B cell (primary cell): Measurements from ENCODE around the gene RAB11FIP5. TPM values are rescaled to one million over a fixed set of nuclear protein-coding genes. Genes with fewer than 3 reads are reported as not detected.

Source experiments
- ATAC-seq: fragments of 200-7000 bp; cut with Tn5 transposase; one replicate; pipeline ENCODE4 v1.10.0; 2021; ENCODE audit warnings: low read depth, mild to moderate bottlenecking, moderate number of reproducible peaks, moderate library complexity
- CTCF ChIA-PET: fragments of 350-600 bp; sonication (Branson Sonifier 250); formaldehyde crosslinking; loops from one replicate; lab custom pipeline; 2021; ENCODE audit warnings: antibody characterized with exemption, inconsistent platforms; lab: Charles Lee
- POLR2A ChIA-PET: fragments of 350-600 bp; sonication (Branson Sonifier 250); formaldehyde crosslinking; loops from one replicate; lab custom pipeline; 2021; ENCODE audit warnings: antibody characterized with exemption; lab: Charles Lee
- DNase-seq: peaks from one replicate; pipeline ENCODE4 v3.0.0; 2013
- H2AFZ ChIP-seq: 2 replicates; pipeline ENCODE4 v1.6.1; 2012; ENCODE audit warnings: mild to moderate bottlenecking, low read depth, low read length; ENCODE audit not compliant: insufficient read depth, poor library complexity, severe bottlenecking
- H3K27ac ChIP-seq, 2 donors: 1 replicate in 1 of 2; 2 replicates in 1 of 2; pipeline ENCODE4 v1.5.1; 2012 to 2013; ENCODE audit warnings: low read length in 2 of 2, mild to moderate bottlenecking in 2 of 2, moderate library complexity in 1 of 2
- H3K27me3 ChIP-seq, 4 experiments: fragments of 200-600 bp in 1 of 4; sonication (generic) in 1 of 4; replicated peaks in 1 of 4; 1 replicate in 2 of 4; 2 replicates in 2 of 4; pipeline versions ENCODE4 v1.6.1 to v1.7.0; 2013 to 2016; ENCODE audit warnings: low read length in 3 of 4, mild to moderate bottlenecking in 2 of 4, mixed read lengths in 1 of 4, moderate library complexity in 1 of 4; ENCODE audit not compliant: insufficient read depth in 4 of 4, control insufficient read depth in 3 of 4; ENCODE audit errors: control extremely low read depth in 1 of 4
- H3K36me3 ChIP-seq, 2 experiments: replicated peaks in 1 of 2; 1 replicate in 1 of 2; 2 replicates in 1 of 2; pipeline versions ENCODE4 v1.6.1 to v1.7.1; 2013; ENCODE audit warnings: low read length in 1 of 2; ENCODE audit not compliant: insufficient read depth in 2 of 2, control insufficient read depth in 1 of 2; ENCODE audit errors: control extremely low read depth in 1 of 2, extremely low read depth in 1 of 2
- H3K4me1 ChIP-seq, 2 donors: fragments of 200-600 bp in 1 of 2; sonication (generic) in 1 of 2; 1 replicate in 1 of 2; 2 replicates in 1 of 2; pipeline versions ENCODE4 v1.5.1 to v1.6.1; 2013 to 2017; ENCODE audit warnings: low read length in 2 of 2; ENCODE audit not compliant: control insufficient read depth in 2 of 2, insufficient read depth in 2 of 2
- H3K4me2 ChIP-seq: replicated peaks from 2 replicates; pipeline ENCODE3; 2012; ENCODE audit warnings: mild to moderate bottlenecking, low read depth, low read length; ENCODE audit not compliant: poor library complexity, severe bottlenecking
- H3K4me3 ChIP-seq, 5 experiments: fragments of 200-600 bp in 1 of 5; sonication (generic) in 1 of 5; 1 replicate in 3 of 5; 2 replicates in 2 of 5; pipeline versions ENCODE4 v1.5.1 to v1.7.0; 2011 to 2016; ENCODE audit warnings: low read length in 4 of 5, mild to moderate bottlenecking in 4 of 5, low read depth in 2 of 5, control low read depth in 1 of 5, moderate library complexity in 1 of 5; ENCODE audit not compliant: insufficient read depth in 1 of 5; ENCODE audit errors: control extremely low read depth in 1 of 5, extremely low read depth in 1 of 5
- H3K79me2 ChIP-seq: fragments of 200-600 bp; sonication (generic); one replicate; pipeline ENCODE4 v1.6.0; 2016; ENCODE audit warnings: low read length; ENCODE audit not compliant: control insufficient read depth, insufficient read depth
- H3K9ac ChIP-seq: fragments of 200-600 bp; sonication (generic); 2 replicates; pipeline ENCODE4 v1.6.1; 2017; ENCODE audit warnings: mild to moderate bottlenecking, low read length, moderate library complexity
- H3K9me3 ChIP-seq, 3 donors: one replicate each; pipeline versions ENCODE4 v1.6.1 to v1.7.1; 2013; ENCODE audit warnings: low read length in 2 of 3; ENCODE audit not compliant: control insufficient read depth in 2 of 3, insufficient read depth in 1 of 3; ENCODE audit errors: control extremely low read depth in 1 of 3
- H4K20me1 ChIP-seq: 2 replicates; pipeline ENCODE4 v1.6.0; 2012; ENCODE audit warnings: mild to moderate bottlenecking, low read length; ENCODE audit not compliant: insufficient read depth, control insufficient read depth, poor library complexity, severe bottlenecking
- H3K27ac Mint-ChIP-seq: one replicate; pipeline ENCODE4 v1.8.0; 2021; ENCODE audit warnings: mixed read lengths
- H3K27me3 Mint-ChIP-seq: one replicate; pipeline ENCODE4 v1.8.0; 2021; ENCODE audit warnings: mixed read lengths
- H3K4me1 Mint-ChIP-seq: one replicate; pipeline ENCODE4 v1.8.0; 2021; ENCODE audit warnings: mixed read lengths
- H3K4me3 Mint-ChIP-seq: one replicate; pipeline ENCODE4 v1.8.0; 2021; ENCODE audit warnings: mixed read lengths
- H3K9me3 Mint-ChIP-seq: one replicate; pipeline ENCODE4 v1.8.0; 2022; ENCODE audit warnings: mixed read lengths; ENCODE audit not compliant: insufficient read depth
- EZH2 ChIP-seq: IDR thresholded peaks from 2 replicates; pipeline ENCODE4 v1.6.1; 2012; ENCODE audit warnings: borderline replicate concordance, low read depth, mild to moderate bottlenecking, moderate library complexity, low read length; ENCODE audit not compliant: insufficient read depth, poor library complexity, severe bottlenecking
- WGBS: methylation state at CpG from one replicate; pipeline ENCODE4 v1.1.5; 2013; ENCODE audit warnings: missing lambda C conversion rate; ENCODE audit not compliant: insufficient coverage; 5-methylcytosine and 5-hydroxymethylcytosine counted together
- intact Hi-C: fragments of 100-400 bp; cut with micrococcal nuclease; formaldehyde crosslinking; loops from one replicate; pipeline ENCODE4 v1.10.0; 2022
- polyA plus RNA-seq: library from polyadenylated mRNA; depleted of rRNA; stranded (reverse); fragments of >200 nt; gene quantifications from 2 replicates; pipeline ENCODE4 v1.2.3, GENCODE V29; 2012
- total RNA-seq, 2 donors: library from RNA; stranded (reverse); fragments of 120-200 nt in 1 of 2; gene quantifications; 1 replicate in 1 of 2; 2 replicates in 1 of 2; pipeline versions ENCODE4 v1.2.3 to v1.2.4, GENCODE V29; 2013 to 2022
- TF ChIP-seq, protein P1 (sequence below): fragments of 200-600 bp; IDR thresholded peaks from one replicate; pipeline ENCODE4 v1.8.0; 2022; ENCODE audit warnings: antibody characterized with exemption, mild to moderate bottlenecking

RAB11FIP5 gene
- total and polyA plus RNA-seq, 2 donors (not counting 1 experiment from before 2014, with no cell fraction given) = 1.7 to 4.6 TPM

DNA sequence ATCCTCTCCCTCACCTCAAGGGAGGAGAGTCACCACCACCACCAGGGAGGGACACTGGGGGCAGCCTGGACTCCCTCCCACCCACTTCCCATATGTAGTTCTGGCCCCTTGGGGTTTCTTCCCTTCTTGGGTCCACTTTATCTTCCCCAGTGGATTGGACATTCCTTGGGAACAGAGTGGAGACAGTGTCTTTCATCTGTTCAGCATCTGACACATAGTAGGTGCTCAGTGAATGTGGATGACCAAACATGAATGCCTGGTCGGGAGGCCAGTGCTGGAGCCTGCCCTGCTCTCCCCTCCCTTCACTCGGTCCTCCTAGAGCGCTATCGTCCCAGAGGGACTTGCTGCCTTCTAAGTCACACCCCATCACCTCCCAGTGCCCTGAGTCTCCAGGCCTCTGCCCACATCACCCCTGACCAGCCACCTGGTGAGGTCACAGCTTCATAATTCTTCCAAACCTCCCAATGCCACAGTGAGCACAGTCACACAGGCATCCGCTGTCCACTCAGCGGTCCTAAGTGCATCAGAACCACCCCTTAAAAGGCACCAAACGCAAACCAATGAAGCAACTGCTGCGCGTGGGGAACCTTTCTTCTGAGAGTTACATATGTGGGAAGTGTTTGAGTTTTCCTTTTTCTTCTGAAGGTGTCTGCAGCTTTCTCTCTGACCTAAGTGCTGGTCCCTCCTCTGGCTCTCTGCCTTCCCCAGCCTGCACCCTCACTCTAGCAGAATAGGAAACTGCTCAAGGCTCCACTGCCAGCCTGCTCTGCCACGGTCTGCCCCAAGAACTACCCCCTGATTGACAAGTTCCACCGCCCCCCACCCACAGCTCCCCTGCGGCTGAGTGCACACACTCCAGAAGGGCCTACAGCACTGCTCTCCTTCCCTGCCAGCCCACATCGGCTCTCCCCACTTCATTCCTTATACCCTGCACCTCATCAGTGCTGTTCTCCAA, 34.0 kb downstream of the RAB11FIP5 start:
- no peak for DNase-seq
- 84% methylated on average over 7 of the region's 13 CpGs for WGBS

More for the DNA sequence above, 34.0 kb downstream of the RAB11FIP5 start:
- H3K4me1 ChIP-seq = no peaks in the 10 kb centered on the region
- no peak overlapping the region for H2AFZ ChIP-seq
- peaks cover 0 to 7% (median 0%) of the 10 kb centered on the region in 4 experiments for H3K27me3 ChIP-seq
- ChIA-PET POLR2A (no interaction called here), CTCF (interaction anchor here (2.0 kb wide), 1 partner anchor 134 kb away, joined by 5 read pairs; no protein-coding TSS in a partner anchor)
- Mint-ChIP-seq H3K4me1 (no peaks in the 10 kb centered on the region), H3K9me3 (no peaks in the 10 kb centered on the region), H3K27ac (no peak overlapping the region), H3K4me3 (no peak overlapping the region), H3K27me3 (peaks cover 14% of the 10 kb centered on the region)
- no peaks in the 10 kb centered on the region for H3K79me2 ChIP-seq
- no peak for ATAC-seq
- H3K27ac ChIP-seq = no peak overlapping the region
- H3K4me3 ChIP-seq = no peak overlapping the region
- intact Hi-C loops = no loop called here
- no peak overlapping the region for H3K4me2 ChIP-seq
- no peak for TF ChIP-seq EZH2
- TF ChIP-seq, protein P1, sequence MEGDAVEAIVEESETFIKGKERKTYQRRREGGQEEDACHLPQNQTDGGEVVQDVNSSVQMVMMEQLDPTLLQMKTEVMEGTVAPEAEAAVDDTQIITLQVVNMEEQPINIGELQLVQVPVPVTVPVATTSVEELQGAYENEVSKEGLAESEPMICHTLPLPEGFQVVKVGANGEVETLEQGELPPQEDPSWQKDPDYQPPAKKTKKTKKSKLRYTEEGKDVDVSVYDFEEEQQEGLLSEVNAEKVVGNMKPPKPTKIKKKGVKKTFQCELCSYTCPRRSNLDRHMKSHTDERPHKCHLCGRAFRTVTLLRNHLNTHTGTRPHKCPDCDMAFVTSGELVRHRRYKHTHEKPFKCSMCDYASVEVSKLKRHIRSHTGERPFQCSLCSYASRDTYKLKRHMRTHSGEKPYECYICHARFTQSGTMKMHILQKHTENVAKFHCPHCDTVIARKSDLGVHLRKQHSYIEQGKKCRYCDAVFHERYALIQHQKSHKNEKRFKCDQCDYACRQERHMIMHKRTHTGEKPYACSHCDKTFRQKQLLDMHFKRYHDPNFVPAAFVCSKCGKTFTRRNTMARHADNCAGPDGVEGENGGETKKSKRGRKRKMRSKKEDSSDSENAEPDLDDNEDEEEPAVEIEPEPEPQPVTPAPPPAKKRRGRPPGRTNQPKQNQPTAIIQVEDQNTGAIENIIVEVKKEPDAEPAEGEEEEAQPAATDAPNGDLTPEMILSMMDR = no peak
- no peaks in the 10 kb centered on the region for H3K36me3 ChIP-seq
- H3K9me3 ChIP-seq = no peaks in the 10 kb centered on the region
- H3K9ac ChIP-seq = no peak overlapping the region
- no peaks in the 10 kb centered on the region for H4K20me1 ChIP-seq
